H1 (cell line): ENCODE results near the gene UPB1. TPM values are rescaled to one million over a fixed set of nuclear protein-coding genes. Genes with fewer than 3 reads are reported as not detected.
"Not testable (repeated sequence)": the region's sequence is repeated elsewhere in the genome, so short reads cannot be mapped to it uniquely, and the experiment has no call there.

ENCODE experiments used
- CTCF ChIA-PET: fragments of 300-600 bp; sonication (Branson Sonifier 250); formaldehyde crosslinking; loops from one replicate; lab custom pipeline; 2021; ENCODE audit not compliant: partially characterized antibody; lab: Charles Lee
- POLR2A ChIA-PET: fragments of 300-600 bp; sonication (Branson Sonifier 250); formaldehyde crosslinking; loops from one replicate; lab custom pipeline; 2021; ENCODE audit warnings: inconsistent platforms; ENCODE audit not compliant: partially characterized antibody; lab: Charles Lee
- DNase-seq, 2 experiments: peaks; one replicate each; pipeline versions ENCODE4 v3.0.0 to v3.0.0-alpha.2; 2010 to 2022; ENCODE audit warnings: low spot score in 2 of 2, low read depth in 1 of 2, mixed read lengths in 1 of 2
- FAIRE-seq: peaks from 2 replicates; lab custom pipeline; 2011; peaks lifted over from hg19 to GRCh38; lab: Jason Lieb, UNC
- H2AFZ ChIP-seq: 2 replicates; pipeline ENCODE4 v1.8.1; 2012; ENCODE audit warnings: low read length, inconsistent platforms
- H2AK5ac ChIP-seq: 2 replicates; pipeline ENCODE4 v1.6.1; 2013; ENCODE audit warnings: low read depth, low read length
- H2BK120ac ChIP-seq: replicated peaks from 2 replicates; pipeline ENCODE3; 2013; ENCODE audit warnings: low read depth, low read length, inconsistent platforms
- H2BK12ac ChIP-seq: 2 replicates; pipeline ENCODE4 v1.6.1; 2013; ENCODE audit warnings: low read depth, low read length
- H2BK15ac ChIP-seq: 2 replicates; pipeline ENCODE4 v1.6.1; 2013; ENCODE audit warnings: low read length
- H2BK20ac ChIP-seq: 2 replicates; pipeline ENCODE4 v1.6.1; 2013; ENCODE audit warnings: low read length
- H2BK5ac ChIP-seq: 2 replicates; pipeline ENCODE4 v1.6.1; 2013; ENCODE audit warnings: low read depth, low read length
- H3K14ac ChIP-seq: 2 replicates; pipeline ENCODE4 v1.6.1; 2013; ENCODE audit warnings: inconsistent platforms; ENCODE audit not compliant: insufficient read length
- H3K18ac ChIP-seq: 2 replicates; pipeline ENCODE4 v1.6.1; 2013; ENCODE audit warnings: low read length; ENCODE audit errors: extremely low read depth
- H3K23ac ChIP-seq: 2 replicates; pipeline ENCODE4 v1.6.1; 2013; ENCODE audit warnings: inconsistent platforms; ENCODE audit not compliant: insufficient read length
- H3K23me2 ChIP-seq: 2 replicates; pipeline ENCODE4 v1.6.1; 2013; ENCODE audit warnings: low read depth, low read length
- H3K27ac ChIP-seq: 2 replicates; pipeline ENCODE4 v1.6.1; 2011; ENCODE audit warnings: low read depth, low read length, inconsistent platforms
- H3K27me3 ChIP-seq, 4 experiments: replicated peaks in 1 of 4; 1 replicate in 1 of 4; 2 replicates in 3 of 4; pipeline versions ENCODE4 v1.6.1 to v1.8.1; 2011 to 2013; ENCODE audit warnings: low read length in 3 of 4, mild to moderate bottlenecking in 3 of 4, inconsistent platforms in 2 of 4, mixed read lengths in 2 of 4, moderate library complexity in 1 of 4; ENCODE audit not compliant: control insufficient read depth in 3 of 4, insufficient read depth in 3 of 4; ENCODE audit errors: extremely low read depth in 1 of 4
- H3K36me3 ChIP-seq, 4 experiments: 2 replicates each; pipeline versions ENCODE4 v1.6.1 to v1.8.1; 2011 to 2013; ENCODE audit warnings: mild to moderate bottlenecking in 4 of 4, low read length in 3 of 4, moderate library complexity in 2 of 4, control low read depth in 1 of 4, inconsistent platforms in 1 of 4; ENCODE audit not compliant: insufficient read depth in 4 of 4, control insufficient read depth in 2 of 4
- H3K4ac ChIP-seq: replicated peaks from 2 replicates; pipeline ENCODE3; 2013; ENCODE audit warnings: low read length, low read depth, mixed read lengths, inconsistent platforms; ENCODE audit not compliant: insufficient read length
- H3K4me1 ChIP-seq, 4 experiments: replicated peaks in 1 of 4; 1 replicate in 1 of 4; 2 replicates in 3 of 4; pipeline versions ENCODE4 v1.6.1 to v1.8.1; 2011 to 2013; ENCODE audit warnings: low read length in 3 of 4, inconsistent platforms in 2 of 4, mixed read lengths in 1 of 4; ENCODE audit not compliant: insufficient read depth in 4 of 4, control insufficient read depth in 3 of 4
- H3K4me2 ChIP-seq, 2 experiments: 2 replicates each; pipeline versions ENCODE4 v1.6.1 to v1.8.1; 2011 to 2013; ENCODE audit warnings: low read depth in 2 of 2, low read length in 2 of 2, control low read depth in 1 of 2, inconsistent platforms in 1 of 2, mild to moderate bottlenecking in 1 of 2; ENCODE audit not compliant: insufficient read depth in 1 of 2
- H3K4me3 ChIP-seq, 4 experiments: fragments of 200-600, 300-600 bp in 1 of 4; sonication (generic), shearing (Covaris generic), sonication (Bioruptor Twin) in 1 of 4; 2 replicates each; pipeline versions ENCODE4 v1.5.1 to v1.8.1; 2011 to 2016; ENCODE audit warnings: low read length in 4 of 4, low read depth in 3 of 4, control low read depth in 2 of 4, inconsistent platforms in 2 of 4, mild to moderate bottlenecking in 2 of 4, mixed read lengths in 1 of 4, moderate library complexity in 1 of 4; ENCODE audit not compliant: insufficient read depth in 2 of 4; ENCODE audit errors: extremely low read depth in 1 of 4
- H3K56ac ChIP-seq: replicated peaks from 2 replicates; pipeline ENCODE3; 2013; ENCODE audit warnings: low read depth, mild to moderate bottlenecking, mixed read lengths, low read length, inconsistent platforms; ENCODE audit not compliant: insufficient read length
- H3K79me1 ChIP-seq: 2 replicates; pipeline ENCODE4 v1.6.1; 2013; ENCODE audit warnings: low read depth, low read length, control low read depth
- H3K79me2 ChIP-seq, 2 experiments: 2 replicates each; pipeline versions ENCODE4 v1.6.1 to v1.8.1; 2012 to 2013; ENCODE audit warnings: low read length in 2 of 2, mild to moderate bottlenecking in 2 of 2, inconsistent platforms in 1 of 2; ENCODE audit not compliant: insufficient read depth in 2 of 2, control insufficient read depth in 1 of 2
- H3K9ac ChIP-seq, 4 experiments: replicated peaks in 1 of 4; 1 replicate in 1 of 4; 2 replicates in 3 of 4; pipeline versions ENCODE4 v1.6.1 to v1.8.1; 2011 to 2013; ENCODE audit warnings: low read depth in 3 of 4, low read length in 3 of 4, control low read depth in 2 of 4, mild to moderate bottlenecking in 2 of 4, moderate library complexity in 2 of 4, inconsistent platforms in 1 of 4; ENCODE audit errors: extremely low read depth in 1 of 4
- H3K9me3 ChIP-seq, 2 experiments: 2 replicates each; pipeline versions ENCODE4 v1.6.1 to v1.8.1; 2012 to 2013; ENCODE audit warnings: mild to moderate bottlenecking in 2 of 2, moderate library complexity in 2 of 2, control low read depth in 1 of 2, inconsistent platforms in 1 of 2, low read depth in 1 of 2, low read length in 1 of 2, mixed read lengths in 1 of 2; ENCODE audit not compliant: insufficient read depth in 2 of 2
- H4K20me1 ChIP-seq, 2 experiments: replicated peaks in 1 of 2; 2 replicates each; pipeline versions ENCODE3 to v1.8.1; 2011 to 2013; ENCODE audit warnings: inconsistent platforms in 2 of 2, low read length in 2 of 2, mild to moderate bottlenecking in 1 of 2; ENCODE audit not compliant: insufficient read depth in 2 of 2, control insufficient read depth in 1 of 2
- H4K5ac ChIP-seq: 2 replicates; pipeline ENCODE4 v1.6.1; 2013; ENCODE audit warnings: low read length, low read depth, mixed read lengths, inconsistent platforms; ENCODE audit not compliant: insufficient read length
- H4K8ac ChIP-seq: 2 replicates; pipeline ENCODE4 v1.8.0; 2013; ENCODE audit warnings: mild to moderate bottlenecking, moderate library complexity, low read length, inconsistent platforms; ENCODE audit not compliant: insufficient read depth; ENCODE audit errors: extremely low read depth
- H4K91ac ChIP-seq: replicated peaks from 2 replicates; pipeline ENCODE3; 2013; ENCODE audit warnings: low read length, mixed read lengths, inconsistent platforms; ENCODE audit not compliant: insufficient read length
- WGBS, 2 experiments: shearing (Covaris generic) in 1 of 2; methylation state at CpG; one replicate each; pipeline versions ENCODE4 v1.1.6 to v1.1.7; 2013 to 2015; ENCODE audit warnings: low lambda C conversion rate in 2 of 2, mixed read lengths in 2 of 2, inconsistent platforms in 1 of 2, low coverage in 1 of 2, missing lambda C conversion rate in 1 of 2; ENCODE audit not compliant: insufficient replicate concordance in 2 of 2, insufficient coverage in 1 of 2, insufficient read length in 1 of 2; ENCODE audit errors: extremely low coverage in 1 of 2, missing lambda C conversion rate in 1 of 2; 5-methylcytosine and 5-hydroxymethylcytosine counted together
- polyA plus RNA-seq, 7 experiments: library from polyadenylated mRNA; depleted of rRNA in 3 of 7; stranded (reverse) in 5 of 7; unstranded in 2 of 7; fragments of >200 nt in 5 of 7; fragments of 200-250 nt in 2 of 7; gene quantifications; 1 replicate in 5 of 7; 2 replicates in 1 of 7; 4 replicates in 1 of 7; pipeline versions ENCODE4 v1.2.1 to v1.2.3, GENCODE V29; 2011 to 2013; ENCODE audit warnings: missing spikeins in 2 of 7, mixed read lengths in 2 of 7
- total RNA-seq: library from RNA; stranded (reverse); fragmentation: NEBNext Ultra II Directional; extraction: Animal tissue kit (Norgen Biotek cat#: 25700); gene quantifications from 2 replicates; pipeline ENCODE4 v1.2.1, GENCODE V29; 2021

Gene UPB1
- total and polyA plus RNA-seq, 2 of the 8 experiments (the other 6 are each of a cell fraction or from before 2014, with no cell fraction given): 0.09 TPM; not detected in 1

DNA sequence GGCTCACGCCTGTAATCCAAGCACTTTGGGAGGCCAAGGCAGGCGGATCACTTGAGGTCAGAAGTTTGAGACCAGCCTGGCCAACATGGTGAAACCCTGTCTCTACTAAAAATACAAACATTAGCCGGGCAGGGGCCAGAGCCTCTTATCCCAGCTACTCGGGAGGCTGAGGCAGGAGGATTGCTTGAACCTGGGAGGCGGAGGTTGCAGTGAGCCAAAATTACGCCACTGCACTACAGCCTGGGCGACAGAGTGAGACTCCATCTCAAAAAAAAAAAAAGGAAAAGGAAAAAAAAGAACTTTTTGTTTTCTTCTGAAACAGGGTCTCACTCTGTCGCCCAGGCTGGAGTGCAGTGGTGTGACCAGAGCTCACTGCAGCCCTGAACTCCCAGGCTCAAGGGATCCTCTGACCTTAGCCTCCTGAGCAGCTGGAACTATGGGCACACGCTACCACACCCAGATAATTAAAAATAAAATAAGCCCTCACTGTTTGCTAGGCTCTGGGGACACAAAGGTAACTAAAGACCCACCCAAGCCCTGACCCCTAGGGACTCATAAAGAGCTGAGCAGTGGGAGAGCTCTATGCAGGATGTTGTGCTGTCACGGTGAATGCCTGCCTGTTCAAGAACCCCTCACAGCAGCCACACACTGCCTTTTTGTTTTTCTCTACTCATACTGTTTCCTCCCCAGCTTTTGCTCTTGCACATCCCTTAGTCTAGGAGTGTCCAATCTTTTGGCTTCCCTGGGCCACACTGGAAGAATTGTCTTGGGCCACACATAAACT is 57.6 kb downstream of the UPB1 start:
- not testable (repeated sequence) for H2BK5ac ChIP-seq, H2BK20ac ChIP-seq, H2BK120ac ChIP-seq, H4K91ac ChIP-seq, H3K4me2 ChIP-seq, H3K14ac ChIP-seq, H3K36me3 ChIP-seq, H3K18ac ChIP-seq, H3K9ac ChIP-seq, H3K4me3 ChIP-seq, H4K8ac ChIP-seq, H3K27me3 ChIP-seq, H2BK12ac ChIP-seq, H3K27ac ChIP-seq, H3K23ac ChIP-seq, FAIRE-seq, DNase-seq, H2AK5ac ChIP-seq, H2AFZ ChIP-seq, H3K56ac ChIP-seq, H4K5ac ChIP-seq, H2BK15ac ChIP-seq, H3K9me3 ChIP-seq, H3K4ac ChIP-seq
- WGBS, 2 experiments: 95% methylated on average over 8 of the region's 10 CpGs; no CpG with 5 or more reads in 1 of the 2 experiments
- ChIA-PET POLR2A (interaction anchor here (1.2 to 5.4 kb wide), 5 partner anchors 11 to 46 kb away, joined by 3 to 91 read pairs (median 8); no protein-coding TSS in a partner anchor), CTCF (interaction anchor here (0.9 to 1.3 kb wide), 4 partner anchors 15 to 131 kb away, joined by 3 to 6 read pairs (median 4); no protein-coding TSS in a partner anchor)
- Histone ChIP-seq H3K79me2 (peaks cover 21 to 67% of the 10 kb centered on the region in 2 experiments), H3K79me1 (peaks cover 23% of the 10 kb centered on the region), H4K20me1 (peaks cover 7 to 29% of the 10 kb centered on the region in 2 experiments), H3K23me2 (peaks cover 17% of the 10 kb centered on the region), H3K4me1 (peaks cover 0 to 16% (median 3%) of the 10 kb centered on the region in 4 experiments; a peak in 6 of 7 replicates)
